Duodenal mucosa (tissue), 2 donors: Measurements from ENCODE around the gene CBX7.
A peak's percentile ranks its signal among the peaks of the same experiment; 100 is the strongest.

Experiments
- H3K27ac ChIP-seq: one replicate; pipeline ENCODE4 v1.7.0; 2013; ENCODE audit warnings: low read depth, low read length
- H3K27me3 ChIP-seq, 2 donors: one replicate each; pipeline ENCODE4 v1.7.0; 2013; ENCODE audit warnings: low read length in 2 of 2, control low read depth in 1 of 2; ENCODE audit not compliant: insufficient read depth in 2 of 2, control insufficient read depth in 1 of 2
- H3K36me3 ChIP-seq, 2 donors: one replicate each; pipeline ENCODE4 v1.7.0; 2013; ENCODE audit warnings: low read length in 2 of 2, control low read depth in 1 of 2; ENCODE audit not compliant: insufficient read depth in 2 of 2, control insufficient read depth in 1 of 2
- H3K4me1 ChIP-seq, 2 donors: one replicate each; pipeline ENCODE4 v1.7.0; 2013; ENCODE audit warnings: low read length in 2 of 2, control low read depth in 1 of 2; ENCODE audit not compliant: insufficient read depth in 2 of 2, control insufficient read depth in 1 of 2
- H3K4me3 ChIP-seq, 2 donors: one replicate each; pipeline ENCODE4 v1.7.0; 2013; ENCODE audit warnings: low read length in 2 of 2, low read depth in 1 of 2
- H3K9ac ChIP-seq, 2 donors: one replicate each; pipeline ENCODE4 v1.7.0; 2013; ENCODE audit warnings: low read length in 2 of 2, low read depth in 1 of 2
- H3K9me3 ChIP-seq, 2 donors: one replicate each; pipeline ENCODE4 v1.7.0; 2013; ENCODE audit warnings: low read length in 2 of 2, control low read depth in 1 of 2; ENCODE audit not compliant: control insufficient read depth in 1 of 2

Gene CBX7

DNA sequence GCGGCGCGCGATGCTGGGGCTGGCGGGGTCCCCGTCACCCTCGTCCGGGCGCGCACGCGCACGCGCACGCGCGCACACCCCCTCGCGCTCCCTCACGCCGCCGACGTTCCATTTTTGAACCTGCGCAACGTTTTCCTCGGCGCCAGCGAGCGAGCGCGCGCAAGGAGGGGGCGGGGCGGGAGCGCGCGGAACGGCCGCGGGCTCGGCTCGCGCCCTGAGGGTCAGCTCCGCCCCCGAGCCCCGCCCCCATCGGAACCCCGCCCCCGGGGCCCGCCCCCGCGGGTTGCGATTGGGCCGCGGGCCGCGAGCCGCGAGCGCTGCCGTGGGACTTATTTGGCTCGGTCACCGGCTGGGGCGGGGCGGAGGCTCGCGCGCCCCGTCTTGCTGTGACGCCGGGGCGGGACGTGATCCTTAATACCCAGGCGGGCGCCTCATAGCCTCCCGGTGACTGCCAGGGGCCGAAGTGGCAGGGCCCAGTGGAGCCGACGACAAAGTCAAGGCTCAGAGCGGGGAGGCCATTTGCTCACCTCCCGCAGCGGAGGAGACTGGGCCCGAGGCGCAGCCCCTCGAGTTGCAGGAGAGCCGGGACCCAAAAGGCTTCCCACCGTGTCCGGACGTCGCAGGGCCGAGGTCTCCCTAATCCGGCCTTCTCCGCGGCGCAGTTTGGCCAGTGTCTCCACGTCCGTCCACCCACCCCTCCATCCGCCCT, at the start of gene CBX7:
Gene CBX7 (minus strand): TSS at position 170 of the 709 bp plus-strand sequence. CDS start 236 bp downstream, outside the sequence.
- peaks cover 6 to 8% of the 10 kb centered on the region in 2 donors for H3K36me3 ChIP-seq
- peak within 1 kb of the TSS; percentile 84 for H3K27ac ChIP-seq
- peaks cover 31 to 41% of the 10 kb centered on the region in 2 donors for H3K4me1 ChIP-seq
- H3K9me3 ChIP-seq = no peaks in the 10 kb centered on the region
- peak within 1 kb of the TSS; percentile 83 to 84 for H3K4me3 ChIP-seq
- peak within 1 kb of the TSS; percentile 75 to 94 for H3K9ac ChIP-seq
- H3K27me3 ChIP-seq = peaks cover 14 to 20% of the 10 kb centered on the region in 2 donors

DNA sequence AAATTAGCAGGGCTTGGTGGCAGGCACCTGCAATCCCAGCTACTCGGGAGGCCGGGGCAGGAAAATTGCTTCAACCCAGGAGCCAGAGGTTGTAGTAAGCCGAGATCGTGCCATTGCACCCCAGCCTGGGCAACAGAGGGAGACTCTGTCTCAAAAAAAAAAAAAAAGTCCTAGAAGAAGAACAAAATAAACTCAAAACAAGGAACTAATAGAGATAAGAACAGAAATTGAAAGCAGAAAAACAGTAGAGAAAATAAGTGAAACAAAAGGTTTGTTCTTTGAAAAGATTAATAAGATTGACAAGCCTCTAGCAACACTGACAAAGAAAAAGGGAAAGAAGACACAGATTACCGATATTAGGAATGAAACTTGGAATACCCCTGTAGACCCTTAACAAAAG, 45.1 kb upstream of the CBX7 start:
- H3K36me3 ChIP-seq = no peaks in the 10 kb centered on the region
- no peaks in the 10 kb centered on the region for H3K4me1 ChIP-seq

DNA sequence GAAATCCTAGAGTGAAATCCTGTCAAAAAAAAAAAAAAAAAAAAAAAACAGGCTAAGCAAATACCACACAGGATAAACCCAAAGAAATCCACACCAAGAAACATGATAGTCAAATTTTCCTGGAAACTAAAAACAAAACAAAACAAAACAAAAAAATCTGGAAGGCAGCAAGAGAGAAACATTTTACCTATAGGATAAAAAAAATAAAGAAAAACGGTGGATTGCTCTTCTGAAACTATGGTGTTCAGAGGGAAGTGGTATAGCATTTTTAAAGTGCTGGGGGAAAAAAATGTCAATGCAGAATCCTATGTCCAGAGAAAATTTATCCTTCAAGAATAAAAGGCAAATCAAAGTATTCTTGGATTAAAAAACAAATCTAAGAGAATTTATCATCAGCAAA, 41.6 kb upstream of the CBX7 start:
- Histone ChIP-seq H3K27ac (no peak overlapping the region), H3K27me3 (no peaks in the 10 kb centered on the region), H3K4me3 (no peak overlapping the region), H3K9me3 (peaks cover 0 to 19% of the 10 kb centered on the region in 2 donors), H3K9ac (no peak overlapping the region), H3K36me3 (no peaks in the 10 kb centered on the region), H3K4me1 (no peaks in the 10 kb centered on the region)

More for the DNA sequence above, 45.1 kb upstream of the CBX7 start:
- H3K9ac ChIP-seq = no peak overlapping the region
- no peaks in the 10 kb centered on the region for H3K27me3 ChIP-seq
- H3K9me3 ChIP-seq = peaks cover 0 to 19% of the 10 kb centered on the region in 2 donors
- H3K4me3 ChIP-seq = no peak overlapping the region
- no peak overlapping the region for H3K27ac ChIP-seq

DNA sequence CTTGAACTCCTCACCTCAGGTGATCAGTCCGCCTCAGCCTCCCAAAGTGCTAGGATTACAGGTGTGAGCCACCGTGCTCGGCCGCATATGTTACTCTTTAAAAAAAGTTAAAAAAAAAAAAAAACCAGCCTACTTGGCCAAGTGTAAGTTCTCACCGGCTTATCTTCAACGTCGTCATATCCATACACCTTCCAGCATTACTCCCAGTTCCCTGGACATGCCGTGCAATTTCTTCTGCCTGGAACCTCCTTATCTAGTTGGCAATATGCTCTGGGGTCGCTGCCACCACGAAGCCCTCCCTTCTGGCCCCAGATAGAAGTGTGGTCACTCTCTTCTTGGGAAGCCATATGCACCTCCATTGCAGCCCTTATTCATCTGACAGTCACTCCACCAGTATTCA, 36.3 kb upstream of the CBX7 start:
- peaks cover 1 to 5% of the 10 kb centered on the region in 2 donors for H3K9me3 ChIP-seq
- no peak overlapping the region for H3K9ac ChIP-seq
- no peak overlapping the region for H3K4me3 ChIP-seq
- H3K27me3 ChIP-seq = peaks cover 0 to 6% of the 10 kb centered on the region in 2 donors
- no peaks in the 10 kb centered on the region for H3K36me3 ChIP-seq
- H3K4me1 ChIP-seq = no peaks in the 10 kb centered on the region
- no peak overlapping the region for H3K27ac ChIP-seq

DNA sequence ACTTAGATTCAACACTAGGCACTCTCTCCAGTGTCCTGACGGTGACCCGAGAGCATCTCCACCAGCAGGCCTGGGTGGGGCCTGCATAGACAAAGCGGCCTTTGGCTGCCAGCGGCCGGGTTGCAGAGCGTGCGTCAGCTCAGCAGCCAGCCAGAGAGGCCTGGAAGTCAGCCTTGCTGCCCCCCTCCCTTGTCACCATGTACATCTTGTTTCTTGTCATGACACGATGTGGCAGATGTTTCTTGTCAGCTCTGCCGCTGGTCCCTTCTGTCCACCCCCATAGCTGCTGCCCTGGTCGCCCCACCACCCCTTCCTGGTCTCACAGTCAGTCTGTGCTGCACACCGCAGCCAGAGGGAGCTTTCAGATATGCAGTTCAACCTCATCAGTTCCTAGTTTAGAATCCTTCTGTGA, 33.1 kb upstream of the CBX7 start:
- Histone ChIP-seq H3K9me3 (peaks cover 0 to 5% of the 10 kb centered on the region in 2 donors), H3K27me3 (peaks cover 0 to 6% of the 10 kb centered on the region in 2 donors), H3K9ac (no peak overlapping the region), H3K36me3 (no peaks in the 10 kb centered on the region), H3K4me3 (no peak overlapping the region), H3K27ac (peak overlapping the region; percentile 44), H3K4me1 (no peaks in the 10 kb centered on the region)

DNA sequence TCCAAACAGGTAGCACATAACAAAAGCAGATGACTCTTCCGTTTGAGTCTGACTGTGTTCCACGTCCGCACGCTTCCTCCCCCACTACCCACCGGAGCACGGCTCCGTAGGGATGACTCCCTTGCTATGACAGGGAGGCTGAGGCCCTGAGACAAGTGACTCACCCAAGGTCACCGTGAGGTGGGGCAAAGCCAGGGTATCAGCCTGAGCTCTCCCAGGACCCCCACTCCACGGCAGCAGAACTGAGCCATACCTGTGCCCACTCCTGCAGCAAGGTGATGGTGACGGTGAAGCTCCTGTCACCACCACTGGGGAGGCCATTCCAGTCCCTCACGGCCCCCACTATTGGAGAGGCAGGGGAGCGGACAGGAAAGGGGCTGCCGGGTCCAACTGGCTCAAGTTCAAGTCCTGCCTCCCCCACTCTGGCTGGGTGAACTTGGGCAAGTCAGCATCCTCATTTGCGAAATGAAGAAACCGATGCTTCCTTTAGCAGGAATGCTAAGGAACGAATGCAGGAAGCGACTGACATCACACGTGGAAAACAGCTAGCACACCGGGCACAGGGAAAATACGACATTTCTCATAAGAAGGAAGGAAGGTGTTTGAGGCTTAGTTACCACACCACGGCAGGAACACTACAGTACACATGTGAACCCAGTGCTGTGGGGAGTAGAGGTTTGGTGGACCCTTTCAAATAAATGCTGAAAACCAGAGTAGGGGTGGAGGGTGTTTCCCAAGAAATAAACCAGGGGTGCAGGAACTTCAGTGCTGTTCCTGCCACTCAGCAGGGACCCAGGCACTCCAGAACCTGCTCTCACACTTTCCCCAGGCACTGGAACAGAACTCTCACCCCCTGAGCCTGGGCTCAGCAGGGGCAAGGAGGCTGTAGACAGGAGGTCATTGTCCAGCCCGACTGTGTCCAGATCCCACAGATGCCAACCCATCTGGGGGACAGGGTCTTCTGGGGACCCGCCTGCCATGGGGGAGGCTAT, 32.4 kb upstream of the CBX7 start:
- peaks cover 0 to 5% of the 10 kb centered on the region in 2 donors for H3K9me3 ChIP-seq
- no peak overlapping the region for H3K4me3 ChIP-seq
- no peaks in the 10 kb centered on the region for H3K4me1 ChIP-seq
- H3K27ac ChIP-seq = peak overlapping the region; percentile 44
- H3K9ac ChIP-seq = peak overlapping the region in 1 of 2 donors; percentile 32
- no peaks in the 10 kb centered on the region for H3K36me3 ChIP-seq
- H3K27me3 ChIP-seq = peaks cover 0 to 6% of the 10 kb centered on the region in 2 donors

DNA sequence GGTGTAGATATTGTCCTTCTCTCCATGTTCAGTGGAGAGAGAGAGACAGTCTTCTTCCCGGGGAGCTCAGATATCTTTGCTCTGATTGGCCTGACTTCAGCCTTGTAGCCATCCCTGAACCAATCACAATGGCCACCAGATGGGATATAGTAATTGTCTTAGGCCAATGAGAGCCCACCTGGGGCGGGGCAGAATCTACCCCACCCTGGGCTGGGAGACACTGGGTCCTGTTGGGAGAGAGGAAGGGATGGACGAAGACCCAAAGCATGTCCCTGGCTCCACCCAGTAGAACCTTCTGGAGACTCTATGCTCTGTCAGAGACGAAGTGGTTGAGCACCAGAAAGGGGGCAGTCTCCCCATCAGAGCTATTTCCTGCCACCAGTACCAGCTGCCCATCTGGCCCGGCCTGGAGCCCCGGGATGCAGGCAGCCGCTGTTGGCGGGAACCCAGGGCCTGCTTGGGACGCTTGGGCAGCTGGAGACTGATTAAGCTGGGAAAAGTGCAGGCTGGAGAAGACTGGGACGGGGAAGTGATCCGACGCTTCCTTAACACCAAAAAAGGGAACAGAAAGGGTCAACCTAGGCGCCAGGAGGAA, 31.6 kb upstream of the CBX7 start:
- peaks cover 0 to 5% of the 10 kb centered on the region in 2 donors for H3K9me3 ChIP-seq
- peaks cover 0 to 6% of the 10 kb centered on the region in 2 donors for H3K4me1 ChIP-seq
- no peaks in the 10 kb centered on the region for H3K36me3 ChIP-seq
- no peak overlapping the region for H3K4me3 ChIP-seq
- no peak overlapping the region for H3K27ac ChIP-seq
- H3K27me3 ChIP-seq = peaks cover 0 to 6% of the 10 kb centered on the region in 2 donors
- no peak overlapping the region for H3K9ac ChIP-seq

DNA sequence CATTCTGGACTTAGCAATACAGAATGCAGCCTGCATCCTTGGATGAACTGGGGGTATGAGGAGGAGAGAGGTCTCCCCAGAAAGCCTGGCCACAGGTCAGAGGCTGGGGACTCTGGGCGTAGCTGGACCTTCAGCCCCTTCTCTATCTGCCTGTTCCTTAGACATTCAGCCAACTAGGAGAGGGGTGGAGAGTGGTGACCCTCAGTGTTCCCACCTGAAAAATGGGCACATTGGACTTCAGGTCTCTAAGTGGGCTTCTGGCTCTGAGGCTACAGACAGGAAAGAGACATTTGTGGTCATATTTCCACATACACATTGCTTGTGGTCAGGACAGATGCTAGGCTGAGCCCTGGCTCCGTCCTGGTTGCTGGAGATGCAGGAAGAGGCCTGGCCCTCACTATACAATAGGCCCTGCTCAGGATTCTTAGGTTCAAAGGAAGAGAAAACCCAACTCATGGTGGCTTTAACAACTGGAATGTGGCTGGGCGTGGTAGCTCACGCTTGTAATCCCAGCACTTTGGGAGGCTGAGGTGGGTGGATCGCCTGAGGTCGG, 30.1 kb upstream of the CBX7 start:
- Histone ChIP-seq H3K9ac (no peak overlapping the region), H3K27me3 (peaks cover 0 to 6% of the 10 kb centered on the region in 2 donors)

DNA sequence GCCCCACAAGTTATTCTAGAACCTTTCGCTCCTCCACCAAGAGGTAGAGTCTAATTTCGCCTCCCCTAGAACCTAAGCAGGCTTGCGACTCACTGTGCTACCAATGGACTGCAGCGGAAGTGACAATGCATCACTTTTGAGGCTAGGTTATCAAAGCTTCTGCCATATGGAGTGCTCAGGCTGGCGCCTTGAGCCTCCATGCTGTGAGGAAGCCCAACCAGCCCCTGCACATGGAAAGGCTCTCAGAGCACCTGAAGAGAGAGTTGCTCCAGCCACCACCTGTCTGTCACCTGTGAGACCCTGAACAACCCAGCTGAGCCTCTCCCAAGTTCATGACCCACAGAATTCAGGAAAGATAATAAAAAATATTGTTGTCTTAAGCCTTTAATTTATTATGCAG, 29.3 kb upstream of the CBX7 start:
- no peak overlapping the region for H3K4me3 ChIP-seq
- H3K27ac ChIP-seq = no peak overlapping the region
- H3K4me1 ChIP-seq = peaks cover 0 to 6% of the 10 kb centered on the region in 2 donors

More for the DNA sequence above, 30.1 kb upstream of the CBX7 start:
- Histone ChIP-seq H3K36me3 (no peaks in the 10 kb centered on the region), H3K27ac (no peak overlapping the region), H3K4me3 (no peak overlapping the region), H3K9me3 (peaks cover 0 to 5% of the 10 kb centered on the region in 2 donors), H3K4me1 (peaks cover 0 to 6% of the 10 kb centered on the region in 2 donors)

More for the DNA sequence above, 29.3 kb upstream of the CBX7 start:
- Histone ChIP-seq H3K9me3 (peaks cover 0 to 5% of the 10 kb centered on the region in 2 donors), H3K27me3 (peaks cover 0 to 6% of the 10 kb centered on the region in 2 donors), H3K9ac (no peak overlapping the region), H3K36me3 (no peaks in the 10 kb centered on the region)
